ENCODE results near the gene CDKN1A.

DNA sequence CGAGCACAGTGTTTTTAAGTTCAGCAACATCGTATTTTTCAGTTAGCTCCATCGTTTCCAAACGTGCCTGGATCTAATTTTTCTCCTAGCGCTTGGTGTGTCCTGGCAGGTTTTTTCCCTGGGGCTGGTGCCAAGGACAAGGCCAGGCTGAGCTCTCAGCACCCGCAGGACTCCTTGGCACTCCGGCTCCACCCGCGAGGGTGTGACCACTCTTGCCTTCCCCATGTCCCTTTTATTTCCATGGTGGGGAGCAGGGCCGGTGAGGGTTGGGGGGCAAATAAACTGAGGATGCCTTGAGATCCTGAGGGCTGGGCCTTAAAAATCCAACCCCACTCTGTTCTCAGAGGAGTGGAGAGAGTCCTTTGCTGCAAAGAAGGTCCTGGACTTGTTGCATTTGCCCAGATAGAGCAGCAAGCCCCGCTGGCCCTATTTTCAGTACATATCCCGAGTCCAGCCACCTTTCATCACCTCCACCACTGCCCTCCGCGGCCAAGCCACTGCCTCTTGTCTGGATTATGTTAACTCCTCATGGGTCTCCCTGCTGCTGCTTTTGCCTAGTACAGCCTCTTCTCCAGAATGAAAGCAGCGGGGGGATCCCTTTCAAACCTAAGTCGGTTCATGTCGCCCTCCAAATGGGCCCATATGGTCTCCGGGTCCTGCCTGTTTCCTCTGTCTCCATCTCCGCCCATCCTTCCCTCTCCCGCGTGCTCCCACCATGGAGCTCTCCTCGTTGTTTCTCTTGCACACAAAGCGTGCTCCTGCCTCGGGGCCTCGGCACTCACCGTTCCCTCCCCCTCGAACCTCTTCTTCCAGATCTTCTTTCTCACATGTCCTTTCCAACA, 14.6 kb downstream of the CDKN1A start:
- TF ChIP-seq, protein P1, sequence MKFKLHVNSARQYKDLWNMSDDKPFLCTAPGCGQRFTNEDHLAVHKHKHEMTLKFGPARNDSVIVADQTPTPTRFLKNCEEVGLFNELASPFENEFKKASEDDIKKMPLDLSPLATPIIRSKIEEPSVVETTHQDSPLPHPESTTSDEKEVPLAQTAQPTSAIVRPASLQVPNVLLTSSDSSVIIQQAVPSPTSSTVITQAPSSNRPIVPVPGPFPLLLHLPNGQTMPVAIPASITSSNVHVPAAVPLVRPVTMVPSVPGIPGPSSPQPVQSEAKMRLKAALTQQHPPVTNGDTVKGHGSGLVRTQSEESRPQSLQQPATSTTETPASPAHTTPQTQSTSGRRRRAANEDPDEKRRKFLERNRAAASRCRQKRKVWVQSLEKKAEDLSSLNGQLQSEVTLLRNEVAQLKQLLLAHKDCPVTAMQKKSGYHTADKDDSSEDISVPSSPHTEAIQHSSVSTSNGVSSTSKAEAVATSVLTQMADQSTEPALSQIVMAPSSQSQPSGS (CRISPR knock-in tag; IDR thresholded peaks at IDR 0.05; ENCODE audit: borderline replicate concordance, low read depth) = no peak
- TF ChIP-seq CTCF (IDR thresholded peaks at IDR 0.05) (no peak), TEAD1 (CRISPR knock-in tag; IDR thresholded peaks at IDR 0.05) (no peak), ARID4B (CRISPR knock-in tag; IDR thresholded peaks at IDR 0.05; ENCODE audit: borderline replicate concordance) (no peak), E2F5 (CRISPR knock-in tag; IDR thresholded peaks at IDR 0.05) (no peak), ZNF416 (CRISPR knock-in tag; IDR thresholded peaks at IDR 0.05) (no peak), NR2C2 (CRISPR knock-in tag; IDR thresholded peaks at IDR 0.05) (no peak)
- TF ChIP-seq, protein P2, sequence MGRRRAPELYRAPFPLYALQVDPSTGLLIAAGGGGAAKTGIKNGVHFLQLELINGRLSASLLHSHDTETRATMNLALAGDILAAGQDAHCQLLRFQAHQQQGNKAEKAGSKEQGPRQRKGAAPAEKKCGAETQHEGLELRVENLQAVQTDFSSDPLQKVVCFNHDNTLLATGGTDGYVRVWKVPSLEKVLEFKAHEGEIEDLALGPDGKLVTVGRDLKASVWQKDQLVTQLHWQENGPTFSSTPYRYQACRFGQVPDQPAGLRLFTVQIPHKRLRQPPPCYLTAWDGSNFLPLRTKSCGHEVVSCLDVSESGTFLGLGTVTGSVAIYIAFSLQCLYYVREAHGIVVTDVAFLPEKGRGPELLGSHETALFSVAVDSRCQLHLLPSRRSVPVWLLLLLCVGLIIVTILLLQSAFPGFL (CRISPR knock-in tag; IDR thresholded peaks at IDR 0.05; ENCODE audit: borderline replicate concordance) = no peak

Measured in WTC11 (cell line).